ENCODE data around the gene PIGS.
A peak's percentile ranks its signal among the peaks of the same experiment; 100 is the strongest.
"Not testable (repeated sequence)": the region's sequence is repeated elsewhere in the genome, so short reads cannot be mapped to it uniquely, and the experiment has no call there.

The PIGS gene

GRCh38 chr17:28571361-28572122, at the start of gene PIGS:
Gene PIGS (minus strand): TSS chr17:28571524. CDS start chr17:28571496, 28 bp downstream.
- DNase-seq = peak; percentile 88

- DNase-seq = no peak
These were observed 48.7 kb upstream of the PIGS start for GRCh38 chr17:28620010-28620409.

DNA sequence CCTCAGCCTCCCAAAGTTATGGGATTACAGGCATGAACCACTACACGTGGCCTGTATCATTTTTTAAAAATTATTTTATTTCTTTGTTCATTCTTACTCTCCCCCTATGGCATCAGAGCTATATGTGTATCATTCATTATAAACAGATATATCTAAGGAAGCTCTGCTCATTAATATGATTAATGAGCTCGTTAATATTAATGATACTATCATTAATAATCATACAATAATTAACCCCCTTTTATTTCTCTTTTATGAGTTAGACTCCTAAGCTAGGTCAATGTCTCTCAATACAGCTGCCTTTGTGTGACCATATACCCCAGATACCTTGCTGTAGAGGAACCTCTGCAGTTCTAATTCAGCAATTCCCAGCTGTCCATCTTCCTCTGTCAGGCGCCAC, 47.1 kb upstream of the PIGS start:
- no peak for DNase-seq

DNA sequence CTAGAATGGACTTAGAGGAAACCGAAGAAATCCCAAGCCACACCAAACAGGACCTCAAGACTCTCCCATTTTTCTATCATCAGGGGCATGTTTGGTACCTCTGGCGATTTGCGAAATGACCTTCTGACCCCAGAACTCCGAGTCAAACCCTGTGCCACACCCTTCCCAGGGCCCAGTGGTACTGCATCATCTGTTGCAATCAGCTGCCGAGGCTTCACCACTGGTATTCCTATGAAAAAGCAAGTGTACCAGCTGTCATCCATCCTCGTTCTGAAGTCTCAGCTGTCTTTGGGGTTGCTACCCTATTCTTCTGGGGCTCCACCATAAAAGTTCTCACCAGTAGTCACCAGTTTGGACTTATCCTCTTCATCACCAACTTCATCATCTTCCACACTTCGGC, 45.0 kb upstream of the PIGS start:
- no peak for DNase-seq

DNA sequence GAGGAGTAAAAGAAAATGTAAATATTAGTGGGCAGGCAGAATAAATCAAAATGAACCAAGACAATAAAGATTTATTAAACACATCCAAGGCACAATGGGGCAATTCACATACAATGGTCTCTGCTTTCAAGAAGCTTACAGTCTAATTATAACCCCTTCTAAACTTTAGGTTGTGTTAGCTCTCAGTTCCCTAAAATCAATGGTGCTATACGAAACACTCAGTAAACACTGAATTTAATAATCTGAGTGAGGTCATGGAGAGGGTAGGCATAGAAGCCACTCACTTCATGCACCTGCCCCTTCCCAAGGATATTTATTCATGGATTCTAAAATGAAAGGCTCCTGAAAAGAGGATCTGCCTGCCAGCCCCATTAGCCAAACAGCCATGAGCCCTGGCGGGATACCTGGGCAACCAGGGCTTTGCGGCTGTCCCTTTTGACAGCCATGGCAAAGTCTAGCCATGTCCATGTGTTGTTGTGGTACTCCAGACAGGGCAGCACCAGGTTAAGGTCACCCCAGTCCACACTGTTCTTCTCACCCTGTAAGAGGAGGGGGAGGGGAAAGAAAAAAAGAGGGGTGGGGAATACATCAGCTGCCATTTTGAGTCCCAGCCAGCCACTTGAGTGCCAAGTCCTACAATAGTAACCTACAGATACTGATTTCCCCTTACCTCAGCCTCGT, 44.1 kb upstream of the PIGS start:
- DNase-seq = no peak

- no peak for DNase-seq
These were observed 42.6 kb upstream of the PIGS start, which contains the start of gene RSKR for GRCh38 chr17:28613931-28614381. Gene RSKR (minus strand): TSS chr17:28614185. CDS start chr17:28614161, 24 bp downstream.

DNA sequence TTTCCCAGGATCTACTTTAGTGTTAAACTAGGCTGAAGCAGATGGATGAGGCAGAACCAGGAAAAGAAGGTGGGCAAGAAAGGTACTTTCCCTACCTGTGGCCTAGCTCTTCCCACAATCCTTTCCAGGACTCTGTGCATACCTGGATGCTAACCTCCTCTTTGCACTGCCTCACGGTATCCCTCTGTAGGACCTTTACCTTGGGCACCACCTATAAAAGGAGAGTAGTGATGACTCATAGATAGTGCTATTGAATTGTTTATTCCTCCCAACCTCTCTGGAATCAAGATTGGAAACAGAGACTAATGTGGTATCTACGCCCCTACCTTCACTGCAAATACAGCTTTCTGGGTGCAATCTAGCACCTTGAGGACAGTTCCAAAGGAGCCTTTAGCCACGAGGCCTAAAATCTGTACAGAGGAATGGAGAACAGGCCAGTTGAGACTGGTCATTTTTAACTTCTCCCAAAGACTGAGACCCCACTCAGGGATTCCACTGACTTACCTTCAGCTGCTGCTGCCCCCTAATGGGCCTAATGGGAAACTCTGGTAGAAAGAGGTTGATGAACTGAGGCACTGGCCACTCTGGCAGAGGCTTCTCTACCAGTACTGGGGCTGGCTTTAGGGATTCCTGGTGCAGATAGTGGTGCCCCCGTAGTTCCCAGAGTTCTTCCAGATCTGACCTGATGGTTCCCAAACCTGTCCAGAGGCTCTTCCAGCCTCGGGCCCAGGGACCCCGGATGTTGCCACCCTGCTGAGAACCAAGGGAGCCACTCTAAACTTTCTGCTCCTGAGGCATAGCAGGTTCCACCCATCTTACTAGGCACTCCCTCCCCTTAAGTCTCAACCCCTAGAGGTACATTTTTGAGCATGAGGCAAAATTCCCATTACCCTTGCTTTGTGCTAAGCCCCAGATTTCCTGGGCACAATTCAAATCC, 41.9 kb upstream of the PIGS start:
- DNase-seq = peak; percentile 26

GRCh38 chr17:28612531-28612930, 41.2 kb upstream of the PIGS start:
- no peak for DNase-seq

DNA sequence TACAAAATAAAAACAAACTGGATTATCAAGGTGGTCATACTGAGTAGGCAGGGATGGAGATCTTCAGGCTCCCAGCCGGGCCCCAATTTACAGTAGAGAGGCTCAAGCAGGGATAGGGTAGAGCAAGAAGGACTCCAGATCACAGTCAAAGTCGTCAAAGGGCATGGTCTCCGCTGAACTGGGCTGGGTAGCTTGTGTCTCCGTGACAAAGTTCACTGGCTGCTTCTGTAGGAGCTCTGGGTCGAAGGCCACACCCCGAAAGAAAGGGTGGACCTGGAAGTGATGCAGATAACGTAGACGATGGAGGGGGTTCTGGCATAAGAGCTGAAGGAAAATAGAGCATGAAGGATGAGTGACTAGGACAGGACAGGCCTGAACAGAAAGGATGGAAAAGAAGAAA, 39.1 kb upstream of the PIGS start:
- DNase-seq = no peak

DNA sequence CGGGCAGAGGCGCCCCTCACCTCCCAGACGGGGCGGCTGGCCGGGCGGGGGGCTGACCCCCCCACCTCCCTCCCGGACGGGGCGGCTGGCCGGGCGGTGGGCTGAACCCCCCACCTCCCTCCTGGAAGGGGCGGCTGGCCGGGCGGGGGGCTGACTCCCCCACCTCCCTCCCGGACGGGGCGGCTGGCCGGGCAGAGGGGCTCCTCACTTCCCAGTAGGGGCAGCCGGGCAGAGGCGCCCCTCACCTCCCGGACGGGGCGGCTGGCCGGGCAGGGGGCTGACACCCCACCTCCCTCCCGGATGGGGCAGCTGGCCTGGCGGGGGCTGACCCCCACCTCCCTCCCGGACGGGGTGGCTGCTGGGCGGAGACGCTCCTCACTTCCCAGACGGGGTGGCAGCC, 32.7 kb upstream of the PIGS start:
- DNase-seq = not testable (repeated sequence)

DNA sequence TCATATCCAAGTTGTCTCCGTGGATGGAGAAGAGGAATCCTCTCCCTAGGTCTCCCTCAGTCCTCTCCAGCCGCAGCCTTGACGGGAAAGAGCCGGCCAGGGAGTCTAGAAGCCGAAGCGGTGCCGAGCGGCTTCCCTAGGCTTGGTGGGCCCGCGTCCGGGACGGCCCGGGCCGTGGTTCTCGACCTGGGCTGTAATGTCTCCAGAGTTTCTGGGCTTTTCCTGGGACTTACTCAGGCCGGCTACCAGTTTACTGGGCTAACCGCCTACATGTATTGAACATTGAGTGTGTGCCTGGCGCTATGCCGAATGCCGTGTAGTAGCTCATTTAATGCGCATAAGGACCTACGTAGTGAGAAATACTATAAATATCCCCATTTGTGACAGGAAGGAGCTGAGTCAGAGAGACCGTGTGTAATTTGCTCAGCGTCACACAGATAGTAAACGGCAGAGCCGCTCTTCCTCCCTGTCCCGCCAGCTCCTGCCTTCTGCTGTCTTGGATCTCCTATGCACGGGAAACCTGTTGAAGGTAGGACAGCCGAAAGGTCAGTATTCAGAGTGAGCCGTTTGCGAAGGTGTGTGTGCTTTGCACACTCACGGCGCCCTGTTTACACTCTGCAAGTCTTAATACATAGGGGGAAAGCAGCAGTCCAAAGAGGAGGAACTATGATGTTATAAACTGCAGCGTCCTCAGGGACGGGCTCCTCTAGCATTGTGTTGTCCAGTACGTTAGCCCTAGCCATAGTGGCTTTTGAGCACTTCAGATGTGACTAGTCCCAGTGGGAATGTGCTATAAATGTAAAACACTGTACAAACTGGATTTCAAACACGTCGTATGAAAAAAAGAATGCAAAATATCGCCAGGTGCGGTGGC, 28.2 kb upstream of the PIGS start:
- DNase-seq = peak; percentile 86

GRCh38 chr17:28598799-28599310, 27.5 kb upstream of the PIGS start, which contains the start of gene SPAG5:
Gene SPAG5 (minus strand): TSS chr17:28599025. CDS start chr17:28598946, 79 bp downstream.
- peak; percentile 89 for DNase-seq

- peak; percentile 3 for DNase-seq
These were observed 27.1 kb upstream of the PIGS start for GRCh38 chr17:28598389-28598788.

- DNase-seq = no peak
These were observed 26.5 kb upstream of the PIGS start for GRCh38 chr17:28597606-28598383.

DNA sequence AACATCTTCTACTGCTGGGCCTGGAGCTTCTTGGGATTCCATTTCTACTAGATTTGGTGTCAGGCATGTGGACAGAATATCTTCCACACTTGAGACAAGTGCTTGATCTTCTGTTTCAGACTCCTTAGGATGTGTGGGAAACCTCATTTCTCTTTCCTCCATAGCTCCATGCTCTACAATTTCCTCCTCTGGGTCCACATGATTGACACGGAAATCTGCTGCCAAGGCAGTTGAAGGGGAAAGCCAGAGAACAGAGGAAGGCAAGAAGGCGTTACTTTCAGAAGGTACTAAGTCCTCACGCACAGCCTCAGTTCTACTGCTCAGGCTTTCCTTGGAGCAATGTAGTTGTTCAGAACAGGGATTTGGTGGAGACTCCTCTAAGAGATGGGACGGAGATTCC, 20.9 kb upstream of the PIGS start:
- no peak for DNase-seq

GRCh38 chr17:28585851-28586250, 14.5 kb upstream of the PIGS start:
- no peak for DNase-seq

DNA sequence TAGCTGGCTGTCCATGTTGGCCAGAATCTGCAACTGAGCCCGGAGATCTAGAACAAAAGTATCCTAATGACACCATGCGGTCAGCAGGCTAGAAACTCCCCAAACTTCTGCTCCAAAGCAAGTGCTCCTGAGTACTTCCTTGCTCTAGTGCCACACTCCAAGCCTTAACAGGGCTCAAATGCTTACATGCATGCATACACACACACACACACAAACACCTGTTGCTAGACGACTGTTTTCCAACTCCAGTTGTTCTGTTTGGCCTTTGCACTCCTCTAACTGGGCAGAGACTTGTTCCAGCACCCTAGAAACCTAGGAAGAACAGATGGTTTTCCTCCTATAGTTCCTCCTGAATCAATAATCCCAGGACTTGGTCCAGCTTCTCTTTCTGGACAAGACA, 13.1 kb upstream of the PIGS start:
- DNase-seq = no peak

DNA sequence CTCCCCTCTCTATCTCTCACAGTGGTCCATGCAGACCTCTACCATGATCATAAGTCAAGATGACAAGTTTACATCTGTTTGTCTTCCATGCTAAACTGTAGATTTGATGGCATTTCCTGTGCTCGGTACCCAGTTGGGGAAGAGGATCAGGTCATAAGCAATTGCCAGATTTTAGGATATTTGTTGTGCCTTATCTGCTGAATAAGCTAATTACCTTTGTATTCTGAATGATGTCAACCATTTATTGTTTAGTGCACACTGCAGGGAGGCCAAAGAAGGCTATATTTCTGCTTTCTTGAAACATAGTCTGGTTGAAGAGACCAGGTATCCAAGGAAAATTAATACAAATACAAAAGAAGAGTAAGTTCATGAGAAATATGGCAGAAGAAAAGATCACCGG, 11.2 kb upstream of the PIGS start:
- DNase-seq = no peak

- DNase-seq = no peak
These were observed 9.6 kb upstream of the PIGS start for GRCh38 chr17:28580959-28581358.

GRCh38 chr17:28579526-28579925, 8.2 kb upstream of the PIGS start:
- no peak for DNase-seq

Data from fibroblast of upper back skin (primary cell).